Superior temporal gyrus (tissue), 1 donor: ENCODE data around the gene AP1G2.

Experiments used
- DNase-seq: peaks from one replicate; pipeline ENCODE4 v3.0.0-alpha.2; 2016; ENCODE audit errors: extremely low spot score

Gene AP1G2

DNA sequence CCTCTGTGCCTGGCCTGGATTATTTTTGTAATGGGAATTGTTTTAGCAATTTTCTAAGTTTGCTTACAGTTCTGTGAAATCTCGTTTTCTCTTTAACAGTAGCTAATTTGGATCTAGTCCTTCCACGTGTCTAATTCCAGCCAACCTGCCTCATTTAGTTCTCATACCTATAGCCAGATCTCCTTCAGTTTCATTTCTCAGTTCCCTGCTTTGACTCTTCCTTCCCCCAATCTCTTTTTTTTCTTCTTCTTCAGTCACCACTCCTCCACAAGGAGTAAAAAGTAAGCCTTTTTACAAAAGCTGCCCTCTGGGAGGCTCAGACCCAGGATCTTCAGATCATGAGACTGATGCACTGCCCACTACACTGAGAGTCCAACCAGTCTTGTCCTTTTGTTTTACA lies 10.1 kb downstream of the AP1G2 start:
- no peak for DNase-seq

DNA sequence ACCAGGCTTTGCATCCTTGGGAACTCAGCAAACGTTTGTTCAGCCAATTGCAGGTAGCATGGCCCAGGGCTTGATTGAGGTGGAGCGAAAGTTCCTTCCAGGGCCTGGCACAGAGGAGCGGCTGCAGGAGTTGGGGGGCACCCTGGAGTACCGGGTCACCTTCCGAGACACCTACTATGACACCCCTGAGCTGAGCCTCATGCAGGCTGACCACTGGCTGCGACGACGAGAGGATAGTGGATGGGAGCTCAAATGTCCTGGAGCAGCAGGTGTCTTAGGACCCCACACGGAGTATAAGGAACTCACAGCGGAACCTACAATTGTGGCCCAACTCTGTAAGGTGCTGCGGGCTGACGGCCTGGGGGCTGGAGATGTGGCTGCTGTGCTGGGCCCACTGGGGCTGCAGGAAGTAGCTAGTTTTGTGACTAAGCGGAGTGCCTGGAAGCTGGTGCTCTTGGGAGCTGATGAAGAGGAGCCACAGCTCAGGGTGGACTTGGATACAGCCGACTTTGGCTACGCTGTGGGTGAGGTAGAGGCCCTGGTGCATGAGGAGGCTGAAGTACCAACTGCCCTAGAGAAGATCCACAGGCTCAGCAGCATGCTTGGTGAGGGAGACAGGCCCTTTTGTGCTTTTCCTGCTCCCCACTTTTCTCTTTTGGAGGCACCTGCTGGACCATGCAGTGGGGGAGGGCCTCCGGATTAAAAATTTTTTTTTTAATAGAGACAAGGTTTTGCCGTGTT lies 10.7 kb downstream of the AP1G2 start:
- DNase-seq = no peak

DNA sequence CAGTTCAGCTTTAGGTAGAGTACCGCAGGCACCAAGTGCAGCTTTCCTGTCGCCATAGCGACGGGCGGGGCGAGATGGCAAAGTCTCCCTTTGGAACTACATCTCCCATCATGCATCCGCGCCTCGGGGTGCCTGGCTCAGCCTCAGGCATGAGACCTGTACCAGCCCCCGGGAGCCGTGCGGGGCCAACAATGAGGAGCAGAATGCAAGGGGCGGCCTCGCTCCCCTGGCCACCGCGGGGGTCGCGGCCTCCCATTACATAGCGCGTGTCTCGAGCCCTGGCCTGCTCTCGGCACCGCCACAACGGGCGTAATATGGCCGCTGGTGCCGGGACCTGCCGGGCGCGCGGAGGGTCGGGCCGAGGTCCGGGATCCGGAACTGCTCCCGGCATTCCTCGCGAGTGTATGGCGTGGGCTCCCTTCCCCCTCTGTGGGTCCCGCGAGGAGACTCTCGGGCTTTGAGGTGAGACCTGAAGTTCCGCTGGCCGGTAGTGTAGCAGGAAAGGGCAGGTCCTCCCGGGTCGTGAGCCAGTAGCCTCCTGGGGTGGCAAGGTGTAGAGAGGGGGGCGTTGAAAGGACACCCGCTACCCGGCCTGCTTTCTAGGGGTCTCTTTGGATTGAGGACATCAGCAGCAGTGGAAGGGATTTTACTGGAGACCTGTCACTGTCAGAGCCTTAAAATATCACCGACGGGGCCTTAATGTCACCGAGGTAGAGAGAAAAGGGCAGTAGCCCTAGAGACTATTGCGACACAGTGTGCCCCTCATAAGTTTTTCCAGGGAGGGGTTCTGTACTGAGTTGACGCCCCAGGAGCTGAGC lies 11.5 kb downstream of the AP1G2 start, which contains the start of gene THTPA:
THTPA (plus strand) TSS at position 390 of the 818 bp plus-strand sequence. CDS start 487 bp downstream, outside the sequence.
- peak; percentile 96 for DNase-seq

DNA sequence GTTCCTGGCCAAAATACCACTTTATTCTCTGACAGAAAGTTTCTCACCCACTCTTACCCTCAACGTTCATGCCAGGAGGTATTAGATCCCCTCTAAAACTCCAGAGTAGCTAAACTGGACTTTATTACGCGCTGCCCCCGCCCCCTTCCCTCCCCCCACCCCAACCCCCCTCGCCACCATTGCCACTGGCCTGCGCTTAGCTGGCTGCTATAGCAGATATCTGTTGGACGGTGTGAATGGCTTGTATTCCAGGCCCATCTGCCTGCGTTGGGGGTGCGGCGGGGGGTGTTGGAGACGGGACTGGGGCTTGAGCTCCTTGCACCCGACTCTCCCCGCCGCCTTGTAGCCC lies 12.1 kb downstream of the AP1G2 start:
- no peak for DNase-seq

DNA sequence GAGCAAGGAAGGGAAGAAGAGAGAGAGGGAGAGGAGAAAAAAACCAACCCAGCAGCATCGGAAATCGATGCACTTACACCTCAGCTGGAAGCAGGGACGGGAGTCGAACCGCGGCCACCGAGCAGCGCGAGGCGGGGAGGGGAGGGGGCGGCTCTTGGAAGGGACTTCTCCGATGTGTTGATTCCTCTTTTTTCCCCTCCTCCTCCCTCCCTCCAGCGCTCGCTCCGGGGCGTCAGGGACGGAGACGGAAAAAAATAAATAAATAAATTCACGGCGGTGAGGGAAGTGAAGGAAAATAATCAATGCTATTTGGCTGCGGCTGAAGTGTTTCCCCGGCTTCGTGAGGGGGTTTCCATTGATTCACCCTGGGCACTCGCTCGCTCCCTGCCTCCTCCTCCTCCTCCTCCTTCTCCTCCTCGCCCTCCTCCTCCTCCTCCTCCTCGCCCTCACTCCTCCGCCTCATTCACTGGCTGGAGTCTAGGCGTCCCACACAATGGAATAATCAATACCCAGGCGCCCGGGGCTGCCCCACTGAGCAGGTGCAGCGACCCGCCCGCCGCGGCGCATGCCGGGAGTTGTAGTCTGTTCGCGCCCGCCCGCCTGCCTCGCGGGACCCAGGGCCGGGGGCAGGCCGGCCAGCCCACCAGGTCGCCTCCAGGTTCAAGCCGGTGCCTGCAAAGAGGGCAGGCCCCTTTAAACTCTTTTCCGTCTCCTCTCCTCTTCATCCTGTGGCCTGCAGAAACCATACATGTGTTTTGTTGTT lies 16.1 kb downstream of the AP1G2 start, which contains the start of gene ZFHX2:
ZFHX2 (minus strand) TSS at position 500 of the 763 bp plus-strand sequence. CDS start 16,440 bp downstream, outside the sequence.
- DNase-seq = peak; percentile 89

DNA sequence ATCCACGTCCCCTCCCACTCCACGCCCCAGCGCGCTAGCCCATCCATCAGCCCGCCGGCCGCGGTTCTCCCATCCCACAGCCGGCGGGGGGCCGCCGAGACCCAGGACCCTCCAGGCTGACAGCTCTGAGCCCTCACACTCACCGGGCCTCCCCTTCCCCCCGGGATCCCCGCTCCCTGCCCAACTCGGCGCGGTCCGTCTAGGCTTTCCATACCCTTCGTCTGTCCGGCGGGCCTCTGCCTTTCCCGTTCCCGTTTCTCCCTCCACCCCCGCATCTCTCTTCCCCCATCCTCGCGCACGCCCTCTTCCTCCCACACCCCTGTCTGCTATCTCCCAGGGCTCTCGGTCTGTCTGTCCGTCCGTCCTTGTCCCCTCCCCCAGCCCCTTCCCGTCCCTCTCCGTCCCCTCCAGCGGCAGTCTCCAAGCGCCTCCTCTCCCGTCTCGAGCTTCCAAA lies 16.8 kb downstream of the AP1G2 start:
- no peak for DNase-seq

DNA sequence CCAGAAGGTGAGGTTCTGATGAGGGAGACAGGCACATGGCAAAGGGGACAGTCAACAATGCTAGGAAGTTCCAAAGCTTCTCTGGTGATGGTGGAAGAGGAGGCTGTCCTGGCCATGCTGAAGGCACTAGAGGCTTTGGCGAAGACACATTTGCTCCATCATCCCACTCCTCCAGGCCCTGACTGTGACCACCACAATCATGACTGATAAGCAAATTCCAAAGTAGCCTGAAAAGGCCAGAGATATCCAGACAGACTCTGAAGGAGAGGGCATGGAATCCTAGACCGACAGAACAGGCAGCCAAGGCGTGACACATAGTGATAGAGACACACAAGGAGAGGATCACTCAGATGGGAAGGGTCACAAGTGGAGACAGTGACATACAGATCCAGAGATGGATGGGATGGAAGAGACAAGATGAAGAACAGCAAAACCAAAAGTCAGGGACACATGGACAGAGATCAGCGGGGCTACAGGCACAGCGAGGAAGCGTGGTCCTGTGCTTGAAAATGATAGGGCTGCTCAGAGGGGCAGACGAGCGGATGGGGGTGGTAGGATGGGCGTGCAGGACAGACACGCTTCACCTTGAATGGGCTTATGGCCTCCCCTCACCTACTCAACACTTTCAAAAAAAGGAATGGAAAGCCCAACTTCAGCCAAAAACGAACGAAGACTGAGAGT lies 17.3 kb downstream of the AP1G2 start:
- DNase-seq = no peak

DNA sequence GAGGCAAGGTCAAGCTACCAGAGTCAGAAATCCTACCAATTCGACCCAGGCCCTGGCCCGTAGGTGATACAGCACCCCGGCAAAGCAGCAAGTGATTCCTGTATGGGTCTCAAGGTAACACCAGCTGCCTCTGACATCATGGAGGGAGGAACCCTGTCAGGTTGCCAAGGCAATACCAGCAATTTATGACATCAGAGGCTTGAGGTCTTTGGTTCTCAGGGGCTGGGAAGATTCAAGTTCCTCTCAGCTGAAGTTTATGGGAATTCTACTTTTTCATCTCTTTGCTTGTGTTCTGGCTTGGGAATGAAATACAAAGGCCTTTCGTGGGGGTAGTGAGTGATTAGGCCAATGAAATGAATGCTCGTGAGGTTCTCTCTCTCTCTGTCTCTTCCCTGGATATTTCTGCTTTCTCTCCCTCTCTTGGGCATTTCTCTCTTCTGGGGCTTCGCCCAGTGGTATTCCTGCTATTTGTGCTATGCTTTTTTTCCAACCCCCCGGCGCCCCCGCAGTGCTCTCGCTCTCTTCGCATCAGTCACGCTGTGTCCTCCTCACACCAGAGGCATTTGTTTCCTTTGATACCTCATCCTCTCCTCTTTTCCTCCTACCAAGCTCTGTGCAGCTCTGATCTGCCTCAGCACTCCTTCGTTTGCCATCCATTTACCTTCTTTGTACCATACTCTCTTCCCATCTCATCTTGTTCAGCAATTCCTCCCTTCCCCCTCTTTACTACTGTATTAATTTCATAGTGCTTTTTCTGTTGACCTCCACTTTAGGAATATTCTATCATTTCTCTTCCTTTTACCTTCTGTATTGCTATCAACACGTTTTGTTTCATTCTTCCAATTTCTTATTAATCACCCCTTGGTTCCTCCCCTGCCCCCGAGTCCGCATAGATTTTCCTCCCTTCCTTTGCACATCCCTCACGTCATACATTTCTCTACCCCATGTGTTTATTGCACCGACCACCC lies 19.0 kb downstream of the AP1G2 start:
- DNase-seq = no peak

DNA sequence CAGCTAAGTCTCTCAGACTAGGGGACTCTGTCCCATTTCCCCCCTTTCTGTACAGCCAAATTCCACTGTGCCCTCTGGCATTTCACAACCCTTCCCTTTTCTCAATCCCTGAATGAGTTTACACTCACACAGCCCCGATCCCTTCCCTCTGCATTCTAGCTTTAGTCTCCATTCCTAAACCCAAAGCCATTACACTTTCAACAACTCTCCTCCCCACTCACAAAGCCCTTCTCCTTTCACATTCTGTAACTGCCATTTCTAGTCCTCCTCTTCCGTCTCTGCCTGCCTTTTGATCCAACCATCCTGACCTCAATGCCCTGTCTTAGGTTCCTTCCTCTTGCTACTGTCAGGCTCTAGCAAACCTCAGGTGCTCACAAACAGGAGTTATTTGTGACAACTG lies 19.7 kb downstream of the AP1G2 start:
- DNase-seq = no peak

DNA sequence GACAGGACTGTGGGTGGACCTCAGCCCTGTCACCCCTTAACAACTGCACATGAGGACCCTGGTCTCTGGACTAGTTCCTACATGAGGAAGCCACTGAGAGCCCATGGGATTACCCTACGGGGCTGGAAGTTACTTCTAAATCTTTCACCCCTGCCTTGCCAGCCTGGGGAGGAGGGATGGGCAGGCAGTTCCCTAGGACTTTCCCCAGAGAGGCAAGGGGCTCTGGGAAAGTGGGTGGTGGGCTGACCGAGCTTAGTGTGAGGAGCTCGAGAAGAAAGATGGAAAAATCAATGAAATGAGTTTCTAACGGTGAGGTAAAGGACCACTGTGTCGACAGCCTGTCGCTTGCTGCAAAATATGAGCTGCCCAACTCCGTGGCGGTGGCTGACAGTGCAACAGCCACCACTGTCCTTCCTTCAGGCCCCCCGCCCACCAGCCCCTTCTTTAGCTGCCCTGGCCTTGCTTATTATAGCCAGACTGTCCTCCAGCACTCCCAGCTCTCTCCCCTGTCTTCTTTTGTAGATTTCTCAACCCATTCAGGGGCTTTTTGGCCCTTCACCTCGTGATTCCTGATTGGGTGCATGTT lies 21.0 kb downstream of the AP1G2 start:
- no peak for DNase-seq

DNA sequence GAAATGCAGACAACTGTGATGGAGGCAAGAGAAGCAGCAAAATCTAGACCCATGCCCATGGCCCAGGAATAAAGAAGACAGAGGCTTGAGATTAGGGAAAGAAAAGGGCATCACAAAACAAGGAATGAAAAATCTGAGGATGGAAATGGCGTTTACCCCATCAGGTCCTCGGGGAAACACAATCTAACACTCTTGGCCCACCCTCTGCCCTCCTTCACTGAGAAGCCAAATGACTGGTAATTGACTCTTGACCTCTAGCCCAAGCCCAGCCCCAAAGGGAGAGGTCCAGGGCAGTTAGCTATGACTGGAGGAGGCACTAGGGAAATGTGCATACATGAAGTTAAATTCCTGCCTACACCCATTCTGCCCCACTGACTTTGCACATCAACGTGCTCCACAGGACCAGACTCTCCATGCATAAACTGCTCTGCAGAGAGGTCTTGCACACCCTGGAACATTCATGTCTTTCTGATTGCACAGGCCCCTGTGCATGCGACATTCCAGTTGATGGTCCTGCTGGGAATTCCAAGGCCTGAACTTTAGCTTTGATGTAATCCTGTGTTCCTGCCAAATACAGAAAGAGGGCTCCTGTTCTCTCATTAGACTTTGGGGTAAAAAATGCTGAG lies 21.7 kb downstream of the AP1G2 start:
- no peak for DNase-seq

DNA sequence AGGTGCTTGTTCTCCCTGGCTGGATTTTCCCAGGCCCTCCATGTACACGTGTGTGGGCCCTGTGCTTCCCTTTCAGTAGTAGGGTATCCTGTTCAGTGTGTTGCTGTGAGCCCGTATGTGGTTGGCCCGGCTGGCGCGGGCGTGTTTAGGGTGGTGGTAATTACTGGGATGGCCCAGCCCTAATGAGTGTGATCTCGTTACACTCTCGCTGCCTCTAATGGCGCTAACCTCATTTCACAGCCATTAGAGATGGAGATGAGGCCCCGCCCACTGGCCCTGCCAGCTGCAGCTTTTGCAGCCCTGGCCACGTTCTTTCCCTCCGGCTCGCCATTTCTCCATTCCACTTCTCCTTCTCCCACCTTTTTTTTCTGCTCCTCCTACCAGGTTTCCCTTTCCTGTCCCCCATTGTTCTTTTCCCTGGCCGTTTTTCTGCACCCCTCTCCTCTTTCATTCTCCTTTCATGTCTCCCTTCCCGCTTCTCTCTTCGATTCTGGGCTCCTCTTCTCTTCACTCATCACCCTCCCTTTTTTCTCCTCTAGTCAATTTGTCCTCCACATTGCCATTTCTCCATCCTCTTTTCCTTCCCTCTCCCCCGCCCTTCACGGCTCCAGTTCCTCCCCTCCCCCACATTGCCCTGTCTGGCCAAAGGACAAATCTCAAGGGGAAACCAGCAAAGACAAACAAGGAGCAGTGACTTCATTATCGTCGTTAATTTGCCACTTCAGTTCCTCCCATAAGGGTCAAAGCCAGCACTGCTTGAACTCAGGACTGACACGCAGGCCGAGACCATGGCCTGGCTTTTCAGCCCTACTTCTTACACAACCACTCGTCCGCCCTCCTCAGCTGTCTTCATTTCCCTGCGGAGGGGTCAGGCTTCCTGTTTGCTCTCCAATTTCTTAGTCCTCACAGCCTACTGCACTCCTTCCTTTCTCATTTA lies 22.8 kb downstream of the AP1G2 start:
- DNase-seq = peak; percentile 75

DNA sequence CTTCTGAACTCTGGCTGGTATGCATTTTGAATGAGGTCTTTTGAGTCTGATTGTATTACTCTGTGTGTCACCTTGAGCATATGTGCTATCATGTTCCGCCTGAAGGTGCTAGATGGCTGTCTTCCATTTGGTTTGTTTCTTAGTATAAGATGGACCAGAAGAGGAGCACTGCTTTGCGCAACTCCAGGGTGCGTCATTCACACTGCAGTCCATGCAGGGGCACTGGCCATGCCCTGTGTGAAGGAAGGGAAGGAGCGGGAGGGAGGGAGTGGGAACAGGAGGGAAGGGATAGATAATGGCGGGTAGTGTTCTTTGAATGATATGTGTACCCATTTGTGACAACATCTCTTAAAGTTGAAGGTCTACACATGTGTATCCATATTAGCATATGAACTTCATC lies 24.2 kb downstream of the AP1G2 start:
- DNase-seq = no peak

DNA sequence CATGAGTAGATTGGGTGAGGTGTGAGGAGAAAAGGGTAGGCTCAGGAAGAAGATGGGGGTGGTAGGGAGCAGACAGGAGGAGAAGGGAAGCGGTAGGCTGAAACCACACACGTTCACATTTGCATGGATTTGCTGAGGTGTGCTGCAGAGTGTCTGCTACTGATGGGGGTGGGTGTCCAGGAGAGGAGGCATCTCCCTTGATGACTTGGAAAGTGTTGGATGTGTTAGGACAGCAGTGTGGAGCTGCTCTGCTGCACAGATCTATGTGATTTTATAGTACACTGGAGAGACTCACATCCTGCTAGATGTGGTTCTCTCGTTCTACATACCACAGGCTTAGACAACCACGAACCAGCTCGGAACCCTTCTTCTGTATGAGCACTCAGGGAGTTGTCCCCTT lies 25.3 kb downstream of the AP1G2 start:
- no peak for DNase-seq

DNA sequence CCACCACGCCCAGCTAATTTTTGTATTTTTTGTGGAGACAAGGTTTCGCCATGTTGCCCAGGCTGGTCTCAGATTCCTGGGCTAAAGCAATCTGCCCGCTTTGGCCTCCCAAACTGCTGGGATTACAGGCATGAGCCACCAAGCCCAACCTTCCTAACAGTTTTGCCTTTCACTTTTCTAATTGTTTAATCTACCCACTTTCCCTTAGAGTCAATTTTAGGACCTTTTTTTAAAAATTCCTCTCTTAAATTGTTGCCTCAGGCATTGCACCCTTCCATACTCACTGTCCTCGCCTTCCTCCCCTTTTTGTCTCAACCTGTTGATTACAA lies 27.5 kb downstream of the AP1G2 start:
- DNase-seq = no peak

DNA sequence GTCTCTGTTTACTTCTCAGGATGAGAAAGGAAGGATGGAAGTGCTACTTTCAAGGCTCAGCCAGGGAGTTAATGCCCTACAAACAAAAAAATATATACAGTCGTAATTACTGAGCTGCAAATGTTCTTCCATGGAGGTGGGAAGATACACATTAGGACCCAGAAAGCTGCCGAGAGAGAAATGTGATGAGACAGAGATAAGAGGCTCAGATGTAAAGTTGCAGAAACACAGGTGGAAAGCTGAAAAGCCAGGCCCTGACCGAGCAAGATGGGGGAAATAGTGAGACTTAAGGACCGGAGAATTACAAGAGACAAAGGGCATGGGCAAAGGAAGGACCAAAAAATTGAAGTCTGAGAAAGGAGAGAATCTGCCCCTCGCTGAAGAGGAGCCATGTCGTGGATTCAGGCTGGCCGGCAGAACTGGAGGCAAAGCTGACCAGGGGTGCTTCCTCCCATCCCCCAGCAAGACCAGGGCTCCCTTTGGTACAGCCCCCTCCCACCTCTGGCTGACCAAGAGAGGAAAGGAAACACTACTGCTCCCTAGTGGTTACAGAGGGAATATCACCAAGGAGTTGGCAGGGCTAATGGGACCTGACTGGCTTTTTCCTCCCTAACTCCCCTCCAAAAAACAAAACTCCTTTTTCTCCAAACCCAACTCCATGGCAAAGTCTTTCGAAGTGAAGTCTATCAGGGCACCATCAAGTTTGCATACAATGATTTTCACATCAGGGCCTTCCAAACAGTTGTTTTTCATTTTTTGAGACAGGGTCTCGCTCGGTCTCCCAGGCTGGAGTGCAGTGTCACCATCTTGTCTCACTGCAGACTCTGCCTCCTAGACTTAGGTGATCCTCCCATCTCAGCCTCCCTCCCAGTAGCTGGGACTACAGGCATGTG lies 28.1 kb downstream of the AP1G2 start:
- peak; percentile 90 for DNase-seq

DNA sequence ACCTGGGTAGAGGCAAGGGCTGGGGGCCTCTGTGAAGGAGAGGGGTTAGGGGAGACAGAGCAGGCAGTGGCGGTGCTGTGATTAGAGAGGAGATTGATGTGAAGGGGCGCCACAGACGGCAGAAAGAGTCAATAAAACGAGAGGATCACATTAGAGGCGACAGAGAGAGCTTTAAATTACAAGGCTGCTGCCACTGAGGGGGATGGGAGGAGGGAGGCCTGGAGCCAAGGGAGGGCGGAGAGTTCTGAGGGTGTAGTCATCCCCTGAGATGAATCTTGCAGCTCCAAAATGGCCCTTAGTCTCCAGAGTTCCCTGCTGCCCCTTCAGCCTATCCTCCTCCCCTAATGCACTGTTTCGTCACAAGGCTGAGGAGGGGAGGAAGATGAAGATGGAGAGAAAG lies 28.8 kb downstream of the AP1G2 start:
- peak; percentile 75 for DNase-seq
